GM04504 (cell line): ENCODE results near the gene P2RY11.

Source experiments
- DNase-seq: peaks from one replicate; pipeline ENCODE4 v3.0.0-alpha.2; 2012; ENCODE audit warnings: low read depth

Gene P2RY11

DNA sequence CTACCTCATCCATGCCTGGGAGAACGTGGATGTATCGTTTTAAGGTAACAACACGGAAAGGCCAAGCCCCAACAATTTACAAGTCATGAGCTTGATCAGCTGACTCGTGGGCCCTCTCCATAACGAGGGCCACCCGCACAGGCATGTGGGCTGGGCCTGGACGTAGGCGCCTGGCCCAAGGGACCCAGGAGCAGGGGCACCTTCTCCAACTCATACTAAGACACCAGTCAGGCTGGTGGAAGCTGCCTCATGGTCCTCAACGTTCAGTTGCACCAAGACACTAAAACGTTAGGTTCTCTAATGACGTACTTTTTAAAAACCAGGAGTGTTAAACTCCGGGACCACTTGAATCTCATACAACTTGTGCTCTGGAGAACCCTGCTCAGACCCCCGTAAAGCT, 30.0 kb downstream of the P2RY11 start:
- DNase-seq: no peak

DNA sequence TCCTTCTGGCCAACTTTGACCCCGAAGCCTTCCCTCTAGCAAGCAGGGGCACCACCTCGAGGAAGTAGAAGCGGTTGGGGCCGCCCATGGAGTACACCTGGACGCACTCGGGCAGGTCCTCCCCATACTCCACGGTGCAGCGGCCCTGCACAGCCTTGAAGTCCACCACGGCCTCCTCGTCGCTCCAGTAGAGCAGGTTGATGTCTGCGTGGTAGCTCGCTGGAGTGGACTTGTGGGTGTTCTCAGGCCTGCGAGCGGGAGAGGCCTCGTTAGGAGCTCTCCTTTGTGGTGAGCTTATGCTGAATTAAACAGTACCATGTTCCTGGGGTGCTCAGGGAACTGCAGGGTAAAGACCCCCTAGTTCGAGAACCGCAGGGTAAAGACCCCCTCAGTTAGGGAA, 30.5 kb downstream of the P2RY11 start:
- no peak for DNase-seq

DNA sequence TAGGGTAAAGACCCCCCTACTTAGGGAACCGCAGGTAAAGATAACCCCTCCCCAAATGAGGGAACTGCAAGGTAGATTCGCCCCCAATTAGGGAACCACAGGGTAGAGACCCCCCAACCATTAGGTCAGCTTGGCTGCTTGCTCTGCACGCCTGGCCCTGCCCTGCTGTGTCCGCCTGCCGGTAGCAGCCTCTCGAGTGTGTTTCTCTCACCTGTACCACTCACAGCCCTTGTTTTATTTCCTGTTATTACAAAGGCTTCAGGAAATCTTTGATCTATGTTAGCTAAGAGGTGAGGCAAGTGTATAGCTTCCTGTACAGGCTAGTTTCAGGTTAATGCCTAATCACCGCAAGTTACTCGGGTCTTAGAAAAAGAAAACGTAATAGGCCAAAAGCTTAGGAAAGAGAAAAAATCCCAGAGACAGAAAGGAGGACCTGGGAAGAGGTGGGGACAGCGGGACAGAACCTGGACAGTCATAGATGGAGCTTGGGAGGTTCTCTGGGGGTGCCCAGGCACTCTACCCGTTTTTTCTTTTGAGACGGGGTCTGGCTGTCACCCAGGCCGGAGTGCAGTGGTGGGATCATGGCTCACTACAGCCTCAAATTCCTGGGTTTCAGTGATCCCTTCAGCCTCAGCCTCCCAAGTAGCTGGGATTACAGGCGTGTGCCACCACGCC, 31.3 kb downstream of the P2RY11 start:
- DNase-seq: no peak

DNA sequence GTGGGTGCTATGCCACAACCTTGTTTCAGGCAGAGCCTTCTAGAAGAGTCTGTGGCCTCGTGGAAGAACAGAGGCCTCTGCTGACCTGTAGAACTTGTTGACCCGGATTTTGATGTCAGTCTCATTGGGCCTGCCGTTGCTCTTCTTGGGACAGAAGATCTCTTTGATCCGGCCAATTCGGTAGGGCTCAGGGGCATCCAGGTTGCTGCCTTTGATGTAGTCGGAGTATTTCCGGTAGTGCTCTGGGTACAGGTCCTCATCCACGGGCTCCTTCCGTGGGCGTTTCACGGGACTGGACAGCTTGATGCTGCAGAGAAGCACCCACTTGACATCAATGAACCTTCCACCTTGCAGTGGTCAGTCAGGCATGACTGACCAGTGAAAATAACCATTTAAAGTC, 32.2 kb downstream of the P2RY11 start:
- no peak for DNase-seq

DNA sequence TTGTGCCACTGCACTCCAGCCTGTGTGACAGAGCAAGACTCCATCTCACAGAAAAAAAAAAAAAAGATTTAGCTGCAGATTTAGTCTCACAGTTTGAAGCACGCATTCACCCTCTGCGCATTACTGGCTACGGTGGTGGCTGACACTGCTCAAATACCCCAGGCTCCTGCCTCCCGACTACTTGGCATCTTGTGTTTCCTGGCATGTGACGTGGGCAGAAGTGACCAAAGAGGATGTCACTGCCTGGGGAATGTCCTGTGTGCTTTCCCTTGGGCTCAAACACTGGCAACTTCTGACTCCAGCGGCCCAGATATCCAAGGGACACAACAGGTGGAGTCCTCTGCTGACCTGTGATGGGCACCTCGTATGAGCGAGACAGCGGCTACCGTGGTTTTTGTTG, 32.9 kb downstream of the P2RY11 start:
- DNase-seq: no peak

DNA sequence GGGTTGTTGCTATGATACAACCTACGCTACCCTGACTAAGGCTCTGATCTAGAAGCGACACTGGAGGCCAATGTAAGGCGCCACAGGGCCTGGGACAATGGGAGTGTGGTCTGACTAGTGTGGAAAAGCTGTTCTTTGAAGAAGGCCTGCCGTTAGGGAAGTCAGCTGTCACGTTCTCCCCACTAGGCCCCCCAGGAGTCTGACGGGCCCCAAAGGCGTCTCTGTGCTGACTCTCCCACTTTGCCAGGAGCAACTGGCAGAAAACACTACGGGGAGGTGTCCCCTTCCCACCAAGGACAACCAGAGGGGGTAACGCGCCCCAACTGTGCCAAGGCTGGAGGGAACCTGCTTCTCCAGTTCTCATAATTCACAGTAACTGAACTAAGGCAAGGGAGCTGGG, 33.5 kb downstream of the P2RY11 start:
- DNase-seq: no peak

DNA sequence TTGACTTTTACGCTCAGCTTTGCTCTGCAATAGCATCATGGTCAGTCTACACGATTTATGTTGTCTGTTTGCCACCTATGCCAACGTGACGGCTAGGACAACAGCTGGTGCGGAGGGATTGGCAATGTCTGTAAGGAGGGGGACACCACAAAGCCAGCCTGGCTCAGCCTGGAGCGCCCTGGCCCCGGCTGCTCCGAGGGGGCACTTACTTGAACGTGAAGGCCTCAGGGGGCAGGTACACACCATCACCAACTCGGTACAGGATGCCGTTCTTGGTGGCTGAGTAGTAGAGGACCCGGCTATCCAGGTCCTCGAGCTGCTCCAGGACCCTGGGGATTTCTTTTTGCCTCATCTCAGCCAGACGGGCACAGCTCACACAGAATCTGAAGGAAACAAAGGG, 34.6 kb downstream of the P2RY11 start:
- DNase-seq: no peak

DNA sequence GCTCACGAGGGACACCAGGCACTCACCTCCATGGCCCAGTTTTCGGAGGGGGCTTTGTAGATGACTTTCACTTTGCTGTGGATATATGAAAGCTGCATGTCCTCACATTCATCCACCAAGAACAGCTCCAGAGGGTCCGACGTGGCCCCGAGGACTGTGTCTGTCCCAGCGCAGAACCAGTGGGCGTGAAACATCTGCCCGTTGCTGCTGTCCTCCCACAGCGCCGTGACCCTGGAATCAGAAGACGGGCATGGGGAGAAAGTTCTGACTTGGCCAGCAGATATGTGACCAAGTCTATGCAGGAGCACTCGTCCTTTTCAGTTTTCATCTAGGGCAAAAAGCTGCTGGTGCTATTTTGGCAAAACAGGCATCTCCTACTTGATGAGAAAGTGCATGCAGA, 37.9 kb downstream of the P2RY11 start:
- no peak for DNase-seq

DNA sequence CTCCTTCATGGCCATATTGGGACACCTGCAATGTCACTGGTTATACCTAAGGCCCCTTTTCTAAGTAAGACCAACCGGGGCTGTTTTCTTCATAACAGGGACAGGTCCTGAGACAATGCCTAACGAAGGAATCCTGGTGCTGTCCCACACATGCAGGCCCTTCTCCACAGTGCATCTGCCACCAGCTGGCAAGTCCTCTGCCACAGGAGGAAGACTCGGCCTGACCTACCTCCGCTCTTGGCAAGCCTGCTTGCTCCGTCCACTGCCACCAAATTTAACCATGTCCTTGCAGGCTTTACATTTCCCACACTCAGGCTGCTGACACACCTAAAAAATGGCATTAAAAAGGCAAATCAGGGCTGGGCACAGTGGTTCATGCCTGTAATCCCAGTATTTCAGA, 40.0 kb downstream of the P2RY11 start:
- DNase-seq: no peak

DNA sequence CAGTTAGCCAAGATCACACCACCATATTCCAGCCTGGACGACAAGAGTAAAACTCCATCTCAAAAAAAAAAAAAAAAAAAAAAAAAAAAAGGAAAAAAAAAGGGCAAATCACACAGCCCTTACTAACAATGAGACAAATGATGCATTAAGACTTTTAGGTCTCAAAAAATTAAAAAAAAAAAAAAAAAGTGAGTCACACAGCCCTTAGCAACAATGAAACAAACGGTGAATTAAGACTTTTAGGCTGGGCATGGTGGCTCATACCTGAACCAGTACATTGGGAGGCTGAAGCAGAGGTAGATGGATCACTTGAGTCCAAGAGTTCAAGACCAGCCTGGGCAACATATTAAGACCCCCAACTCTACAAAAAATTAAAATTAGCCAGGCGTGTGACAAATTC, 40.6 kb downstream of the P2RY11 start:
- no peak for DNase-seq

DNA sequence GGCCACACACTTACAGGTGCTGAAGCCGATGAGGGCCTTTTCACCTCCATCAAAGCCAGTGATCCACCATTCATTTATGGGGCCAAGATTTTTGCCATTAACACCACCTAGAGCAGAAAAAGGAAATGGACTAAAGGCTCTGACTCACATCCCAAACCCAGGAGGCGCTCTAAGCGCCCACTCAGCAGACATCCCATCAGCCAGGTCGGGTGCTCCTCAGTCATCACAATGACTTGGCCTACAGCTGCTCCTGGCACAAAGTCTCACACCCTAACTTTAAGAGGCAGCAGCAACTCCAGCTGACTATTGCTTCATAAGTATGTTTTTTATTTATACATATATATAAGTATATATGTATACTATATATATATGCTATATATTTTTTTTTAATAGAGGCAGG, 44.3 kb downstream of the P2RY11 start:
- no peak for DNase-seq

DNA sequence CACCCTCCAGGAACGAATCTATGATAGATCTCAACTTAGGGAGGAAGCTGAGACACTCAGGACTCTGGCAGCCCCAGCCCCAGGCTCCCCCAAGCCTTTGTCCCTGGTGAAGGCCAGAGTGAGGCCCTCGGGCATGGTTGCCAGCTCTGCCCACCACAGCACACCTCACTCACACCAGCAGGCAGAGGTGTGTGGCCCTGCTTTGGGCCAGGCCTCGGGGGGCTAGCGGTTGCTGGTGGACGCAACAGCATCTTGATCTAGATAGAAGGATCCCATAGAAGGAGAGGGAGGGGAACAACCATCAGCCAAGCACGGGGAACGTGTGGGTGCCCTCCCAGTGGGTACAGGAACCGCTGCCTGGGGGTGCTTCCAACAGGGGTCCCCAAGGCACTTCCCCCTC, 46.6 kb downstream of the P2RY11 start:
- no peak for DNase-seq

DNA sequence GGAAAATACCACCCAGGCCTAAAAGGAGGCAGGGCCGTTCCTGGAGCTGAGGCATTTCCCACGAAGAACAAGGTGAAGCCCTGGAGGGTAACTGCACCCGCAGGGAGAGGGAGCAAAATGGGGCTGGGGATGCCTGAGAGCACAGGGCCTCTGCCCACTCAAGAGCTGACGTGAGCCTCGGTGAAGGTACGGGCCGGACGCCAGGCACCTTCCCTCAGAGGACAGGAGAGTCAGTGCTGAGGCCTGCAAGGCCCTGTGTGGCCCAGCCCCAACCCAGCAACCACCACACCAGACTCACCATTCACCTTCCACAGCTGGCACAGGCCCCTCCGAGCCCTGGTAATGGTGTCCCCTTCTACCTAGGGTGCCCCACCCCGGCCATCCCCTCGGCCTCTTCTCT, 47.0 kb downstream of the P2RY11 start:
- DNase-seq: no peak

DNA sequence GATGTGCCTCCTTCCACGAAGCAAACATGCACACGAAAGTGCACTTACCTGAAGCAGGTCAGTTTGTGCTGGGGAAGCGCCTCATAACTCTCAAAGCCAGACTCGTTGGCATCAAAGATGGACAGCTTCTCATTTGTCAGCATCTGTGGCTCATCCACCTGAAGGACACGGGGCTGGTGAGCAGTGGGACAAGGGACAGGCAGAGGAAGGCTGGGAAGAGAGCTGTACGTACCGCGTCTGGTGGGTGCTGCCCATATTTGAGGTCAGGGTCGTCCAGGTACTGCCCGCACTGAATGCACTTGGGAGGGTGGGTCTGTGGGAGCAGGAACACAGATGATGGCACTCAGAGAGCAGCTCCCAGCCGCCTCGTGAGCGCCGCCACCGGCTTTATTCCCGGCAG, 48.1 kb downstream of the P2RY11 start:
- DNase-seq: no peak

DNA sequence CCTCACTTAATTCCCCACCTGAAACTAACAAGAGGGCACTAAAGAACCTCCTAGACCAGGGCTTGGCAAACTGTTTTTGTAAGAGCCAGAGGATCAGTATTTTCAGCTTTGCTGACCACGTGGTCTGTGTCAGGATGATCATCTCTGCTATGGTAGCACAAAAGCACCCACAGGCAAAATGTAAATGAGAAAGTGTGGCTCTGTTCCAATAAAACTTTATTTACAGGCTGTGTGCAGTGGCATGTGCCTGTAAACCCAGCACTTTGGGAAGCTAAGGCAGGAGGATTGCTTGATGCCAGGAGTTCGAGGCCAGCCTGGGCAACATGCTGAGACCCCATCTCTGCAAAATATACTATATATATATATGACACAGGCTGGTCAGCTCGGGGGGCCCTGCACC, 52.0 kb downstream of the P2RY11 start:
- DNase-seq: no peak
